ENCODE results near the gene ETV4. TPM values are rescaled to one million over a fixed set of nuclear protein-coding genes. Genes with fewer than 3 reads are reported as not detected.

Gene ETV4
- total RNA-seq, 2 experiments from 2014 or later, result 5.0 to 5.4 TPM

- no peak overlapping the region for H3K4me3 Mint-ChIP-seq
- no peaks in the 10 kb centered on the region for H3K27me3 Mint-ChIP-seq
- no peak for TF ChIP-seq CTCF (IDR thresholded peaks at IDR 0.05)
- intact Hi-C loops (cut with micrococcal nuclease), result loop anchor here (1.0 kb wide), 1 partner anchor 88 kb away; no protein-coding TSS in a partner anchor
- ATAC-seq (no peak), DNase-seq (no peak)
- ChIA-PET CTCF (interaction anchor here (0.6 to 11.5 kb wide), 22 partner anchors 12 to 148 kb away, joined by 3 to 338 read pairs (median 10); partner anchors contain the start of gene ARL4D), POLR2A (interaction anchor here (0.6 to 6.7 kb wide), 9 partner anchors 31 to 1630 kb away, joined by 3 to 54 read pairs (median 4); partner anchors contain the start of gene ARL4D)
- H3K9me3 Mint-ChIP-seq, result no peaks in the 10 kb centered on the region
- H3K36me3 Mint-ChIP-seq (ENCODE audit: low read depth), result peaks cover 3% of the 10 kb centered on the region
- H3K4me1 Mint-ChIP-seq (ENCODE audit: low read depth), result peaks cover 26% of the 10 kb centered on the region
- H3K27ac Mint-ChIP-seq, result peak overlapping the region; percentile 98
Observed at GRCh38 chr17:43482103-43483012, 63.8 kb downstream of the ETV4 start.

GRCh38 chr17:43479948-43480347 lies 66.2 kb downstream of the ETV4 start:
- Mint-ChIP-seq H3K36me3 (ENCODE audit: low read depth) (peaks cover 3% of the 10 kb centered on the region), H3K4me3 (no peak overlapping the region), H3K27me3 (no peaks in the 10 kb centered on the region), H3K9me3 (no peaks in the 10 kb centered on the region), H3K4me1 (ENCODE audit: low read depth) (peaks cover 9% of the 10 kb centered on the region), H3K27ac (no peak overlapping the region)
- ATAC-seq (no peak), DNase-seq (no peak)
- CTCF ChIA-PET, result interaction anchor here (11.5 kb wide), 1 partner anchor 85 kb away, joined by 338 read pairs; the partner anchor contains the start of gene ARL4D
- POLR2A ChIA-PET, result interaction anchor here (0.6 to 6.7 kb wide), 2 partner anchors 112 to 356 kb away, joined by 4 to 50 read pairs; no protein-coding TSS in a partner anchor
- intact Hi-C loops (cut with micrococcal nuclease), result no loop called here
- no peak for TF ChIP-seq CTCF (IDR thresholded peaks at IDR 0.05)

Other genes with a start within 250 kb of the ETV4 start
- gene ARL4D, start 147.3 kb downstream of the ETV4 start, total RNA-seq, result 1 to 10 TPM; 2.2 to 3.4 TPM
- 10 to 100 TPM; 43.0 to 45.1 TPM for gene DHX8, start 62.4 kb downstream of the ETV4 start, total RNA-seq
- gene MEOX1, start 115.6 kb upstream of the ETV4 start, total RNA-seq, result under 1 TPM; 0.45 to 0.47 TPM
- not detected for gene SOST, start 212.5 kb upstream of the ETV4 start, total RNA-seq
- gene DUSP3, start 232.6 kb upstream of the ETV4 start, total RNA-seq, result 10 to 100 TPM; 24.7 to 26.3 TPM
- gene CFAP97D1, start 234.1 kb upstream of the ETV4 start, total RNA-seq, result under 1 TPM in 1 of 2 experiments, not detected in 1; 0.07 TPM